Peyer's patch (tissue), 4 donors: ENCODE data around the gene MAML3. TPM values are rescaled to one million over a fixed set of nuclear protein-coding genes. Genes with fewer than 3 reads are reported as not detected.

ENCODE experiments used
- DNase-seq, 3 donors: peaks; one replicate each; pipeline ENCODE4 v3.0.0-alpha.2; 2017 to 2019
- H3K27ac ChIP-seq, 4 donors: fragments of 200-600 bp; sonication (generic); one replicate each; pipeline ENCODE4 v1.5.1; 2016 to 2019
- H3K27me3 ChIP-seq, 2 donors: fragments of 200-600 bp; sonication (generic); one replicate each; pipeline ENCODE4 v1.5.1; 2019
- H3K36me3 ChIP-seq, 3 donors: fragments of 200-600 bp; sonication (generic); one replicate each; pipeline ENCODE4 v1.5.1; 2016 to 2019
- H3K4me1 ChIP-seq, 4 donors: fragments of 200-600 bp; sonication (generic); one replicate each; pipeline ENCODE4 v1.5.1; 2016 to 2019
- H3K4me3 ChIP-seq, 4 donors: fragments of 200-600 bp; sonication (generic); 1 replicate in 3 of 4; 2 replicates in 1 of 4; pipeline ENCODE4 v1.5.1; 2016 to 2019; ENCODE audit warnings: mild to moderate bottlenecking in 1 of 4
- H3K9me3 ChIP-seq, 4 donors: fragments of 200-600 bp; sonication (generic); one replicate each; pipeline ENCODE4 v1.5.1; 2016 to 2019; ENCODE audit warnings: mild to moderate bottlenecking in 1 of 4
- CTCF ChIP-seq, 6 experiments: fragments of 450-650 bp in 4 of 6; fragments of 200-600 bp in 2 of 6; sonication (generic) in 1 of 6; IDR thresholded peaks; one replicate each; pipeline ENCODE4 v1.5.1; 2017 to 2019; ENCODE audit warnings: antibody characterized with exemption in 6 of 6, mild to moderate bottlenecking in 3 of 6, moderate library complexity in 1 of 6
- POLR2A ChIP-seq, 2 donors: fragments of 450-650 bp; IDR thresholded peaks; one replicate each; pipeline ENCODE4 v1.5.1; 2017; ENCODE audit warnings: antibody characterized with exemption in 2 of 2, mild to moderate bottlenecking in 2 of 2, moderate library complexity in 2 of 2
- total RNA-seq, 4 donors: library from RNA; depleted of rRNA; stranded (reverse); fragments of >200 nt; gene quantifications; one replicate each; pipeline ENCODE4 v1.1.0, GENCODE V29; 2016

The MAML3 gene
- total RNA-seq, 4 donors from 2014 or later = 6.5 to 44.6 (median 22.1) TPM

- Histone ChIP-seq H3K36me3 (no peaks in the 10 kb centered on the region), H3K27ac (peak overlapping the region in 3 of 4 donors; percentile 49 to 84 (median 70)), H3K27me3 (no peaks in the 10 kb centered on the region), H3K4me1 (peaks cover 0 to 36% (median 1%) of the 10 kb centered on the region in 4 donors), H3K9me3 (no peaks in the 10 kb centered on the region), H3K4me3 (peak overlapping the region in 2 of 4 donors; percentile 46 to 49)
- no peak for DNase-seq
- TF ChIP-seq POLR2A (IDR thresholded peaks at IDR 0.05) = no peak
- TF ChIP-seq CTCF (IDR thresholded peaks at IDR 0.05) = peak in 3 of 6 experiments; percentile 38 to 52 (median 47)
These were observed 103.9 kb downstream of the MAML3 start for GRCh38 chr4:140049849-140050637.

- peak in 3 of 6 experiments; percentile 21 to 41 (median 25) for TF ChIP-seq CTCF (IDR thresholded peaks at IDR 0.05)
- no peak for TF ChIP-seq POLR2A (IDR thresholded peaks at IDR 0.05)
- Histone ChIP-seq H3K4me1 (peaks cover 0 to 36% (median 1%) of the 10 kb centered on the region in 4 donors), H3K27me3 (no peaks in the 10 kb centered on the region), H3K9me3 (no peaks in the 10 kb centered on the region), H3K27ac (peak overlapping the region; percentile 44 to 84 (median 60)), H3K36me3 (no peaks in the 10 kb centered on the region), H3K4me3 (peak overlapping the region; percentile 16 to 49 (median 32))
- DNase-seq = peak; percentile 30 to 77 (median 69)
These were observed 104.7 kb downstream of the MAML3 start for GRCh38 chr4:140049024-140049848.

GRCh38 chr4:140048419-140048995 lies 105.5 kb downstream of the MAML3 start:
- peak overlapping the region; percentile 16 to 49 (median 32) for H3K4me3 ChIP-seq
- no peak for DNase-seq
- TF ChIP-seq CTCF (IDR thresholded peaks at IDR 0.05) (no peak), POLR2A (IDR thresholded peaks at IDR 0.05) (no peak)
- no peaks in the 10 kb centered on the region for H3K36me3 ChIP-seq
- no peaks in the 10 kb centered on the region for H3K27me3 ChIP-seq
- H3K4me1 ChIP-seq = peaks cover 0 to 36% (median 1%) of the 10 kb centered on the region in 4 donors
- H3K9me3 ChIP-seq = no peaks in the 10 kb centered on the region
- H3K27ac ChIP-seq = peak overlapping the region; percentile 44 to 84 (median 60)

GRCh38 chr4:140047786-140048185 lies 106.2 kb downstream of the MAML3 start:
- no peaks in the 10 kb centered on the region for H3K9me3 ChIP-seq
- DNase-seq = no peak
- peaks cover 0 to 36% (median 1%) of the 10 kb centered on the region in 4 donors for H3K4me1 ChIP-seq
- no peaks in the 10 kb centered on the region for H3K36me3 ChIP-seq
- H3K4me3 ChIP-seq = peak overlapping the region in 1 of 4 donors; percentile 46
- TF ChIP-seq POLR2A (IDR thresholded peaks at IDR 0.05) = no peak
- TF ChIP-seq CTCF (IDR thresholded peaks at IDR 0.05) = no peak
- H3K27ac ChIP-seq = peak overlapping the region in 3 of 4 donors; percentile 49 to 84 (median 70)
- H3K27me3 ChIP-seq = no peaks in the 10 kb centered on the region

GRCh38 chr4:140047017-140047640 lies 106.9 kb downstream of the MAML3 start:
- Histone ChIP-seq H3K9me3 (no peaks in the 10 kb centered on the region), H3K4me3 (no peak overlapping the region), H3K27me3 (no peaks in the 10 kb centered on the region), H3K27ac (peak overlapping the region in 1 of 4 donors; percentile 70), H3K4me1 (peaks cover 0 to 36% (median 1%) of the 10 kb centered on the region in 4 donors), H3K36me3 (no peaks in the 10 kb centered on the region)
- no peak for DNase-seq
- TF ChIP-seq POLR2A (IDR thresholded peaks at IDR 0.05) (no peak), CTCF (IDR thresholded peaks at IDR 0.05) (no peak)
